CD4-positive, alpha-beta T cell treated with Interleukin-1 beta for 1 hour (primary cell): ENCODE measurements around the gene MBD3L2B.
"Not testable (repeated sequence)": the region's sequence is repeated elsewhere in the genome, so short reads cannot be mapped to it uniquely, and the experiment has no call there.

ENCODE experiments used
- DNase-seq, 2 donors: peaks; one replicate each; pipeline ENCODE4 v3.0.0-alpha.2; 2020 to 2022

The MBD3L2B gene

GRCh38 chr19:7021331-7021730 lies at the start of gene MBD3L2B:
Gene MBD3L2B (minus strand): TSS chr19:7021431. CDS start chr19:7021397, 34 bp downstream.
- not testable (repeated sequence) for DNase-seq

GRCh38 chr19:7069904-7070226 lies 48.6 kb upstream of the MBD3L2B start:
- DNase-seq, result no peak

- DNase-seq, result peak; percentile 98 to 99
These were observed 48.0 kb upstream of the MBD3L2B start, which contains the start of gene ZNF557 for GRCh38 chr19:7069042-7069903. Gene ZNF557 (plus strand): TSS chr19:7069703. CDS start chr19:7075075, 5,372 bp downstream.

- no peak for DNase-seq
These were observed 47.4 kb upstream of the MBD3L2B start for GRCh38 chr19:7068599-7068998.

- DNase-seq, result no peak
These were observed 46.5 kb upstream of the MBD3L2B start for GRCh38 chr19:7067716-7068115.

- not testable (repeated sequence) for DNase-seq
These were observed 45.9 kb upstream of the MBD3L2B start for GRCh38 chr19:7067122-7067521.

GRCh38 chr19:7063764-7064418 lies 42.7 kb upstream of the MBD3L2B start:
- no peak for DNase-seq

GRCh38 chr19:7063339-7063738 lies 42.1 kb upstream of the MBD3L2B start:
- DNase-seq, result no peak

- not testable (repeated sequence) for DNase-seq
These were observed 38.7 kb upstream of the MBD3L2B start for GRCh38 chr19:7059977-7060376.

- not testable (repeated sequence) for DNase-seq
These were observed 37.3 kb upstream of the MBD3L2B start, which contains the start of gene MBD3L3 for GRCh38 chr19:7058576-7058975. Gene MBD3L3 (minus strand): TSS chr19:7058676. CDS start chr19:7058605, 71 bp downstream.

- DNase-seq, result not testable (repeated sequence)
These were observed 35.1 kb upstream of the MBD3L2B start for GRCh38 chr19:7056371-7056770.

- DNase-seq, result not testable (repeated sequence)
These were observed 34.4 kb upstream of the MBD3L2B start for GRCh38 chr19:7055679-7056078.

- not testable (repeated sequence) for DNase-seq
These were observed 33.6 kb upstream of the MBD3L2B start for GRCh38 chr19:7054635-7055368.

- DNase-seq, result not testable (repeated sequence)
These were observed 31.7 kb upstream of the MBD3L2B start for GRCh38 chr19:7052896-7053295.

GRCh38 chr19:7051421-7051820 lies 30.2 kb upstream of the MBD3L2B start:
- not testable (repeated sequence) for DNase-seq

- DNase-seq, result not testable (repeated sequence)
These were observed 27.8 kb upstream of the MBD3L2B start, which contains the start of gene MBD3L2 for GRCh38 chr19:7049021-7049420. Gene MBD3L2 (plus strand): TSS chr19:7049321. CDS start chr19:7049374, 53 bp downstream.

- not testable (repeated sequence) for DNase-seq
These were observed 20.3 kb upstream of the MBD3L2B start for GRCh38 chr19:7041563-7041962.

GRCh38 chr19:7040079-7040478 lies 18.8 kb upstream of the MBD3L2B start, which contains the start of gene MBD3L4:
Gene MBD3L4 (minus strand): TSS chr19:7040179. CDS start chr19:7040144, 35 bp downstream.
- DNase-seq, result not testable (repeated sequence)

- DNase-seq, result not testable (repeated sequence)
These were observed 9.0 kb upstream of the MBD3L2B start, which contains the start of gene MBD3L5 for GRCh38 chr19:7030278-7030677. Gene MBD3L5 (plus strand): TSS chr19:7030578. CDS start chr19:7030612, 34 bp downstream.

GRCh38 chr19:7028790-7029189 lies 7.6 kb upstream of the MBD3L2B start:
- not testable (repeated sequence) for DNase-seq

- DNase-seq, result no peak
These were observed 2.4 kb downstream of the MBD3L2B start for GRCh38 chr19:7018828-7019227.

- DNase-seq, result peak in 1 of 2 donors; percentile 8
These were observed 7.6 kb downstream of the MBD3L2B start for GRCh38 chr19:7013678-7014077.
